PC-9 (cell line): ENCODE data around the gene TENT5C. TPM values are rescaled to one million over a fixed set of nuclear protein-coding genes. Genes with fewer than 3 reads are reported as not detected.

Experiments
- BruUV-seq: library from RNA; stranded (reverse); fragments of 400-500 nt; replicated peaks from 2 replicates; lab custom pipeline; 2021; lab: Mats Ljungman, UMichigan
- CTCF ChIA-PET: fragments of 300-600 bp; sonication (Branson Sonifier 250); formaldehyde crosslinking; loops from one replicate; lab custom pipeline; 2022; ENCODE audit warnings: antibody characterized with exemption; lab: Charles Lee
- POLR2A ChIA-PET: fragments of 300-600 bp; sonication (Branson Sonifier 250); formaldehyde crosslinking; loops from one replicate; lab custom pipeline; 2022; ENCODE audit warnings: antibody characterized with exemption; ENCODE audit not compliant: unreplicated experiment; lab: Charles Lee
- DNase-seq, 2 experiments: peaks; one replicate each; pipeline versions ENCODE4 v3.0.0 to v3.0.0-alpha.2; 2015 to 2022; ENCODE audit warnings: mixed read lengths in 1 of 2
- H2AFZ ChIP-seq: fragments of 200-600 bp; sonication (generic); 2 replicates; pipeline ENCODE4 v1.8.1; 2017; ENCODE audit warnings: antibody characterized with exemption
- H3F3A ChIP-seq: fragments of 200-600 bp; sonication (generic); 2 replicates; pipeline ENCODE4 v1.8.1; 2017; ENCODE audit warnings: antibody characterized with exemption, mild to moderate bottlenecking, low read depth; ENCODE audit not compliant: insufficient read depth
- H3K27ac ChIP-seq: fragments of 200-600 bp; sonication (generic); 2 replicates; pipeline ENCODE4 v1.6.1; 2016; ENCODE audit warnings: mixed run types
- H3K27me3 ChIP-seq: fragments of 200-600 bp; sonication (generic); 2 replicates; pipeline ENCODE4 v1.6.1; 2016; ENCODE audit warnings: low read depth, mixed run types; ENCODE audit not compliant: insufficient read depth
- H3K36me3 ChIP-seq: fragments of 200-600 bp; sonication (generic); 2 replicates; pipeline ENCODE4 v1.6.1; 2016; ENCODE audit warnings: low read depth, mixed run types
- H3K4me1 ChIP-seq: fragments of 200-600 bp; sonication (generic); replicated peaks from 2 replicates; pipeline ENCODE4 v1.6.1; 2016; ENCODE audit warnings: mixed run types; ENCODE audit not compliant: insufficient read depth
- H3K4me2 ChIP-seq: fragments of 200-600 bp; sonication (generic); 2 replicates; pipeline ENCODE4 v1.6.1; 2017; ENCODE audit warnings: mixed run types
- H3K4me3 ChIP-seq: fragments of 200-600 bp; sonication (generic); 2 replicates; pipeline ENCODE4 v1.6.1; 2016; ENCODE audit warnings: mixed run types
- H3K79me2 ChIP-seq: fragments of 200-600 bp; sonication (generic); 2 replicates; pipeline ENCODE4 v1.6.1; 2017; ENCODE audit warnings: low read depth, mixed run types
- H3K9me2 ChIP-seq: fragments of 200-600 bp; sonication (generic); 2 replicates; pipeline ENCODE4 v1.8.1; 2017; ENCODE audit warnings: mild to moderate bottlenecking; ENCODE audit not compliant: insufficient read depth
- H3K9me3 ChIP-seq: fragments of 200-600 bp; sonication (generic); 2 replicates; pipeline ENCODE4 v1.8.1; 2016; ENCODE audit warnings: low read depth; ENCODE audit not compliant: insufficient read depth
- H4K20me1 ChIP-seq: fragments of 200-600 bp; sonication (generic); 2 replicates; pipeline ENCODE4 v1.8.1; 2017; ENCODE audit not compliant: insufficient read depth
- EZH2 ChIP-seq: fragments of 200-600 bp; sonication (generic); IDR thresholded peaks from 2 replicates; pipeline ENCODE4 v1.8.0; 2017; ENCODE audit warnings: antibody characterized with exemption, low read depth
- intact Hi-C: fragments of 100-400 bp; cut with micrococcal nuclease; formaldehyde crosslinking; loops from one replicate; pipeline ENCODE4 v1.10.0; 2022; ENCODE audit not compliant: unreplicated experiment
- total RNA-seq: library from RNA; stranded (reverse); gene quantifications from 2 replicates; pipeline ENCODE4 v1.2.3, GENCODE V29; 2021
- TF ChIP-seq, protein P1 (sequence below): fragments of 200-600 bp; sonication (generic); conservative IDR thresholded peaks from 2 replicates; pipeline ENCODE4 v1.6.1; 2017; ENCODE audit warnings: mixed run types, antibody characterized with exemption, mild to moderate bottlenecking, moderate library complexity

TENT5C gene
- total RNA-seq, 1 experiment from 2014 or later = 4.3 TPM

DNA sequence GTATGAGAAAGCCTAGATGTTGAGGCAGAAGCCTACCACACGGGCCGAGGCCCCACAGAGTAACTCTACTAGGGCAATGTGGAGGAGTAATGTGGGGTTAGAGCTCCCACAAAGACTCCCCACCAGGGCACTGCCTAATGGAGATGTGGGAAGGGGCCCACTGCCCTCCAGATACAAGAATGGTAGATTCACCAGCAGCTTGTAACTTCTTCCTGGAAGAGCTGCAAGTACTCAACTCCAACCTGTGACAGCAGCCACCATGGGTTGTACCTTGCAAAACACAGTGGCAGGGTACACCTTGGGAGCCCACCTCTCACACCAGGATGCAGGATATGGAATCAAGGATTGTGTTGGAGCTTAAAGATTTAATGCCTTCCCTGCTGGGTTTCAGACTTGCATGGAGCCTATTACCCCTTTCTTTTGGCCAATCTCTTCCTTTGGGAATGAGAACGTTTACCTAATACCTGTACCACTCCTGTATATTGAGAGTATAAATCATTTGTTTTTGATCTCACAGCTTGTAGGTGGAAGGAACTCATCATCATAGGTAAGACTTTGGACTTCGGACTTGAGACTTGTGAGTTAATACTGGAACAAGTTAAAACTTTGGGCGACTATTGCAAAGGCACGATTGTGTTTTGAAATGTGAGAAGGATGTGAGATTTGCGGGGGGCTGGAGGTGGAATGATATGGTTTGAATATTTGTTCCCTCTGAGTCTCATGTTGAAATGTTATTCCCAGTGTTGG is 57.5 kb downstream of the TENT5C start:
- no TSS peak for BruUV-seq
- intact Hi-C loops = no loop called here

DNA sequence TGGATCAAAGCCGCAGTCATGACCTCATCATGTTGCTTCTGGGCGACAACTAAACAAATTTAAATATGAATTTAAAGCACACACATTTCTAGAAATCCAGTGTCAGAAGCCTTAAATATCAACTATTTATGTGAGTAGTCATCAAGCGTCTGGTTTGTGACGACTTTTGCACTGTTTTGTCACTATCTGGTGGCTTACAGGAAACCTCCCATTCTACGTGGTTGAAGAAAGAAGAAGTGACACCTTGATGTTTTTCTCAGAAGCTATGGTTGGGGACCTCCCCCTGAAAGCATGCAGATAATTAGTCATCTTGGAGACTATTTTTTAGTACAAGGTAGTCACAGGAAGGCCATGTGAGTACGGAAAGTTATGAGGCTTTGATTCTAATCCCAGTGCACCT is 58.5 kb downstream of the TENT5C start:
- CTCF ChIA-PET = no interaction called here
- H3F3A ChIP-seq = no peaks in the 10 kb centered on the region
- no peak overlapping the region for H3K4me2 ChIP-seq
- no peaks in the 10 kb centered on the region for H3K9me2 ChIP-seq
- no peaks in the 10 kb centered on the region for H4K20me1 ChIP-seq
- H3K36me3 ChIP-seq = no peaks in the 10 kb centered on the region
- no peaks in the 10 kb centered on the region for H3K4me1 ChIP-seq
- H3K27me3 ChIP-seq = no peaks in the 10 kb centered on the region
- DNase-seq = no peak
- H3K9me3 ChIP-seq = no peaks in the 10 kb centered on the region
- no peak overlapping the region for H3K27ac ChIP-seq
- no peak overlapping the region for H2AFZ ChIP-seq
- TF ChIP-seq, protein P1, sequence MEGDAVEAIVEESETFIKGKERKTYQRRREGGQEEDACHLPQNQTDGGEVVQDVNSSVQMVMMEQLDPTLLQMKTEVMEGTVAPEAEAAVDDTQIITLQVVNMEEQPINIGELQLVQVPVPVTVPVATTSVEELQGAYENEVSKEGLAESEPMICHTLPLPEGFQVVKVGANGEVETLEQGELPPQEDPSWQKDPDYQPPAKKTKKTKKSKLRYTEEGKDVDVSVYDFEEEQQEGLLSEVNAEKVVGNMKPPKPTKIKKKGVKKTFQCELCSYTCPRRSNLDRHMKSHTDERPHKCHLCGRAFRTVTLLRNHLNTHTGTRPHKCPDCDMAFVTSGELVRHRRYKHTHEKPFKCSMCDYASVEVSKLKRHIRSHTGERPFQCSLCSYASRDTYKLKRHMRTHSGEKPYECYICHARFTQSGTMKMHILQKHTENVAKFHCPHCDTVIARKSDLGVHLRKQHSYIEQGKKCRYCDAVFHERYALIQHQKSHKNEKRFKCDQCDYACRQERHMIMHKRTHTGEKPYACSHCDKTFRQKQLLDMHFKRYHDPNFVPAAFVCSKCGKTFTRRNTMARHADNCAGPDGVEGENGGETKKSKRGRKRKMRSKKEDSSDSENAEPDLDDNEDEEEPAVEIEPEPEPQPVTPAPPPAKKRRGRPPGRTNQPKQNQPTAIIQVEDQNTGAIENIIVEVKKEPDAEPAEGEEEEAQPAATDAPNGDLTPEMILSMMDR = no peak
- no peak for TF ChIP-seq EZH2
- intact Hi-C loops = no loop called here
- no TSS peak for BruUV-seq
- H3K79me2 ChIP-seq = no peaks in the 10 kb centered on the region
- POLR2A ChIA-PET = no interaction called here
- no peak overlapping the region for H3K4me3 ChIP-seq

More for the DNA sequence above, 57.5 kb downstream of the TENT5C start:
- Histone ChIP-seq H3K79me2 (no peaks in the 10 kb centered on the region), H2AFZ (no peak overlapping the region), H4K20me1 (no peaks in the 10 kb centered on the region), H3K27me3 (no peaks in the 10 kb centered on the region), H3K36me3 (no peaks in the 10 kb centered on the region), H3K4me1 (no peaks in the 10 kb centered on the region), H3K27ac (no peak overlapping the region), H3F3A (no peaks in the 10 kb centered on the region), H3K4me2 (no peak overlapping the region), H3K4me3 (no peak overlapping the region), H3K9me3 (no peaks in the 10 kb centered on the region), H3K9me2 (no peaks in the 10 kb centered on the region)
- CTCF ChIA-PET = no interaction called here
- TF ChIP-seq, protein P1 = no peak
- no peak for TF ChIP-seq EZH2
- DNase-seq = no peak
- POLR2A ChIA-PET = no interaction called here

DNA sequence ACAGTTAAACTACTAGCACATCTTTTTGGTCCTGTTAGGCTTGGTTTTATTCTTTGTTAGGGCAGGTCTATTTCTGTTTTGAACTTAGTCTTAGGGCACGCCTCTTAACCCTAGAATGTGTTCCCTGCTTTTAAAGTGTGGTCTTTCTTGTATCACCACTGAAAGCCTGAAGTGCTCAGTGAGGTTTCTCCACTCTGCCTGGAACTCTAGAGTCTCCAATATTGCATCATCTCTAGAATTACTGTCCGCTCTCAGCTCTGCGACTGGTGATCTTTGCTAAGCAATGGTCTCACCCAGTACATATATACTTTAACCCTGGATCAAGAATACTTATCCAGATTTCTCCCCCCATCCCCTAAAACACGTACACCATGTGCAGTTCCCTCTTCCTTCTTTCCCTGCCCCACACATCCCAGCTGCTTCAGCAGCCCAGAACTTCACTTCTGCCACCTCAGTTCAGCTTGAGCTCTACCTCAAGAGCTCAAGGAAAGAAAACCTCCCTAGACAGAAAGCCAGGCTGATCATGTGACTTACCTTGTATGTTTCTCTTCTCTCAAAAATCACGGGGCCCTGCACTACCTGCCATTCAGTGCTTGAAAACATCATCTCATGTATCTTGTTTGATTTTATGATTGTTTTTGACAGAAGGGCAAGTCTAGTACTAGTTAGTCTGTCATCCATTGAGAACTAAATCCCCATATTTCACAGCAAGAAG is 59.9 kb downstream of the TENT5C start:
- CTCF ChIA-PET = interaction anchor here (0.5 kb wide), 1 partner anchor 70 kb away, joined by 3 read pairs; no protein-coding TSS in a partner anchor
- Histone ChIP-seq H3F3A (no peaks in the 10 kb centered on the region), H3K9me2 (no peaks in the 10 kb centered on the region)

More for the DNA sequence above, 59.9 kb downstream of the TENT5C start:
- Histone ChIP-seq H3K9me3 (no peaks in the 10 kb centered on the region), H4K20me1 (no peaks in the 10 kb centered on the region), H3K4me3 (no peak overlapping the region), H3K4me2 (no peak overlapping the region), H2AFZ (no peak overlapping the region), H3K27ac (no peak overlapping the region), H3K4me1 (no peaks in the 10 kb centered on the region), H3K27me3 (no peaks in the 10 kb centered on the region), H3K36me3 (no peaks in the 10 kb centered on the region), H3K79me2 (no peaks in the 10 kb centered on the region)
- intact Hi-C loops = no loop called here
- no TSS peak for BruUV-seq
- POLR2A ChIA-PET = no interaction called here
- DNase-seq = no peak
- TF ChIP-seq, protein P1 = no peak
- no peak for TF ChIP-seq EZH2
